Motor neuron (in vitro differentiated cells): Measurements from ENCODE around the gene AGBL4. TPM values are rescaled to one million over a fixed set of nuclear protein-coding genes. Genes with fewer than 3 reads are reported as not detected.

Experiments
- ATAC-seq, 8 experiments: fragments of 200-7000 bp; cut with Tn5 transposase; replicated peaks in 6 of 8; 2 replicates each; pipeline ENCODE4 v1.8.0; 2021; ENCODE audit warnings: mild to moderate bottlenecking in 8 of 8, moderate library complexity in 8 of 8
- H3K27ac ChIP-seq, 2 donors: fragments of 250-450 bp; sonication (Bioruptor Pico); 2 replicates each; pipeline ENCODE4 v1.9.0; 2021; ENCODE audit warnings: antibody characterized with exemption in 2 of 2, mild to moderate bottlenecking in 2 of 2, moderate library complexity in 1 of 2
- H3K4me1 ChIP-seq, 2 donors: fragments of 250-450 bp; sonication (Bioruptor Pico); replicated peaks in 1 of 2; 2 replicates each; pipeline ENCODE4 v1.6.1; 2021; ENCODE audit warnings: antibody characterized with exemption in 2 of 2, mild to moderate bottlenecking in 2 of 2, moderate library complexity in 1 of 2
- H3K4me3 ChIP-seq, 5 donors: fragments of 250-450 bp; sonication (Bioruptor Pico); 2 replicates each; pipeline ENCODE4 v1.9.0; 2021; ENCODE audit warnings: antibody characterized with exemption in 5 of 5, mild to moderate bottlenecking in 5 of 5, moderate library complexity in 4 of 5
- WGBS, 10 experiments: fragments of 450-650 bp; shearing (Covaris generic); methylation state at CpG; one replicate each; pipeline ENCODE4 v1.0.0; 2022; 5-methylcytosine and 5-hydroxymethylcytosine counted together
- in situ Hi-C, 9 experiments: fragments of 400-800 bp; cut with MboI; loops; one replicate each; pipeline ENCODE4 v1.15.0; 2021; ENCODE audit warnings: low sequenced_read_pairs in 9 of 9, low pct_unique_long_range_greater_than_20kb in 2 of 9; ENCODE audit not compliant: unreplicated experiment in 9 of 9
- total RNA-seq, 8 experiments: library from RNA; unstranded; fragments of 300-600 nt; gene quantifications; 2 replicates each; pipeline versions ENCODE4 v1.2.3 to v1.2.4, GENCODE V29; 2022

The AGBL4 gene
- total RNA-seq, 8 experiments from 2014 or later: 0.10 to 4.5 (median 1.9) TPM

- 0 to 78% (median 54%) methylated on average over 1 to 2 of the region's 2 CpGs; no CpG with 5 or more reads in 5 of the 10 experiments for WGBS, 10 experiments
- Histone ChIP-seq H3K4me3 (no peak overlapping the region), H3K4me1 (no peaks in the 10 kb centered on the region)
Observed at GRCh38 chr1:49181033-49181432, 842.7 kb downstream of the AGBL4 start.

DNA sequence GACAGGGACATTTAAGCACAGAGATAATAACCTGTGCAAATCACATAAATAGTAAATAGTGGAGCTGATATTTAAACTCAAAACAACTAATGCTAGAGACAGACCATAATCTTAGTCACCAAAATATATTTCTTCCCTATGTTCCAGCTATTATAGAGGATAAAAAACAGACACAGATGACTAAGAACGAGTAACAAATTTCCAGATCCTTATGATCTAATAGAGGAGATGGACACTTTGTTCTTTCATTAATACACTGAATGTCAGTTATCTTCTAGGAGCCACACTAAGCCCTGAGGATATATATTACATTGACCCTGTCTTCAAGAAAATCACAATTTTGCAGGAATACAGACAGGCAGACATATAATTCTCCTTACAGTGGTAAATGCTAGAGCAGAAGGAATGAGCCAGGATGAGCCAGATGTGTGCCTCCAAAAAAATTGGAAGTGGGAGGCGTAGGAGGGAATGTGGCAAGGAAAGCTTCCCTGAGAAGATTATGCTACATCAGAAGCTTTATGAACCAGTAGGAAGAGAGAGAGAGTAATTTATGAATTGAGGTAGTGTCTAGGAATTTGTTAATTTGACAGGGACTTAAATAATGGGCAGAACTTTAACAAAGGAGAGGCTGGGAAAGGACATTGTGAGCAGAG lies 851.7 kb downstream of the AGBL4 start:
- Histone ChIP-seq H3K4me3 (no peak overlapping the region), H3K4me1 (peaks cover 0 to 10% of the 10 kb centered on the region in 2 donors), H3K27ac (no peak overlapping the region)
- ATAC-seq: no peak
- in situ Hi-C loops: no loop called here
- 0 to 82% (median 50%) methylated on average over 1 to 2 of the region's 2 CpGs; no CpG with 5 or more reads in 1 of the 10 experiments for WGBS, 10 experiments

More at GRCh38 chr1:49181033-49181432, 842.7 kb downstream of the AGBL4 start:
- H3K27ac ChIP-seq: no peak overlapping the region
- no peak for ATAC-seq
- in situ Hi-C loops: no loop called here

GRCh38 chr1:49166031-49166430 lies 857.7 kb downstream of the AGBL4 start:
- H3K4me3 ChIP-seq: no peak overlapping the region
- H3K27ac ChIP-seq: no peak overlapping the region
- 17 to 68% (median 57%) methylated on average over 1 to 2 of the region's 2 CpGs; no CpG with 5 or more reads in 1 of the 10 experiments for WGBS, 10 experiments
- H3K4me1 ChIP-seq: peaks cover 0 to 17% of the 10 kb centered on the region in 2 donors
- in situ Hi-C loops: no loop called here
- ATAC-seq: no peak

DNA sequence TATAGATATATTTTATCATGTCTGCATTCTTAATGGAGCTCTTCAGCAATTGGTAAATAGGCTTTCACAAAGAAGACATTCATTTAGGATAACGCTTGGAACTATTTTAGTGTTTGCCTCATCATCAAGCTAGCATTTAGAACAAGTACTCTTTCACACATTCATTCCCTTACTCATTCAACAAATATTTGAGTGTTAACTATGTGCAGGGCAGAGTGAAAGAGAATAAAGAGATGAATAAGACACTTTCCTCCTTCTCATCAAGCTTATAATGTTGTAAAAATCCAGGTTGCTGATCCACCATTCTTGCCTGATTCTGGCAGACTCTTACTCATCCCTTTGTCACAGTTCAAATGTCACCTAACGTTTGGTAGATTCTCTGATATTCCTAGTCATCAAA lies 860.7 kb downstream of the AGBL4 start:
- peaks cover 0 to 10% of the 10 kb centered on the region in 2 donors for H3K4me1 ChIP-seq
- H3K4me3 ChIP-seq: no peak overlapping the region
- WGBS, 10 experiments: 0 to 86% (median 43%) methylated on average over 1 to 2 of the region's 2 CpGs
- no peak overlapping the region for H3K27ac ChIP-seq
- no peak for ATAC-seq
- in situ Hi-C loops: no loop called here

- ATAC-seq: no peak
- H3K4me1 ChIP-seq: peaks cover 0 to under 1% of the 10 kb centered on the region in 2 donors
- no peak overlapping the region for H3K4me3 ChIP-seq
- WGBS, 10 experiments: 0 to 82% (median 74%) methylated on average over 1 to 6 of the region's 6 CpGs; no CpG with 5 or more reads in 4 of the 10 experiments
- no peak overlapping the region for H3K27ac ChIP-seq
- in situ Hi-C loops: no loop called here
Observed at GRCh38 chr1:49160677-49161076, 863.1 kb downstream of the AGBL4 start.

- Histone ChIP-seq H3K27ac (no peak overlapping the region), H3K4me3 (no peak overlapping the region), H3K4me1 (no peaks in the 10 kb centered on the region)
- in situ Hi-C loops: no loop called here
- no peak for ATAC-seq
- WGBS, 10 experiments: 0 to 93% (median 70%) methylated on average over 1 of the region's 1 CpG
Observed at GRCh38 chr1:49136738-49137251, 887.0 kb downstream of the AGBL4 start.

DNA sequence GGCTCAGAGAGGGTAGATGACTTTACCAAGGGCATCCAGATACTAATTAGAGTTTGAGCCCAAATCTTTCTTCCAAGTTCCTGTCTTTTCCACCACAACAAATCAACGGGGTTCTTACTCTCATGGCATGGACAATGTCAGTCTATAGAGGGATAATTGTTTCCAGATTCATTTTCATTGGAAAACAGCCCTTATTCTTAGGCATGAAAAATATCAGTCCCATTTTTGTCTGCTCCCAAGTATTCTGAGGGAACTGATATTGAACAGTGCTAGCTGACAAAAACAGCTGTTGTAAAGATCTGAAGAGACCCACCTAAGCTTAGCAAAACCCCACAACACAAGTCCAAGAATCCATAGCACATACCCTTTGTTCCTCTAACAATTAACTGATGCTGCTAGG lies 898.0 kb downstream of the AGBL4 start:
- Histone ChIP-seq H3K4me3 (no peak overlapping the region), H3K4me1 (no peaks in the 10 kb centered on the region), H3K27ac (no peak overlapping the region)
- ATAC-seq: no peak
- 0 to 60% (median 55%) methylated on average over 1 of the region's 1 CpG; no CpG with 5 or more reads in 3 of the 10 experiments for WGBS, 10 experiments
- in situ Hi-C loops: no loop called here

DNA sequence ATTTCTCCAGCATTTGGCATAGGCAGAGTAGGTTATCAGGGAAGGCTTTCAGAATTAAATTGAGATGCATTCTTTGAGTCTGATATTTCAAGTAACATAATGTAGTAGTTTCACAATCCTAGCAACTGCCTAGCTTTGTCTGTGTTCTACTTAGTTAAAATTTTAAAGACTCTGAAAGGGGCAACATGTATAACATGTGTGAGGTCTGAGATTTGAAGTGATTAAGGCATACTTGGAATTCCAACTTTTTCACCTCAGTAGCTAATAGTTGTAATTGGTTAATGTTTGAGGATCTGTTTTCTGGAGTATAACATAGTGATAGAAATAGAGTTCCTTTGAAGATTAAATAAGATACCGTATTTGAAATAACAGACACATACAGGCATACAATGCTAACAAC lies 911.8 kb downstream of the AGBL4 start:
- WGBS, 10 experiments: 0 to 100% (median 60%) methylated on average over 1 of the region's 1 CpG; no CpG with 5 or more reads in 3 of the 10 experiments
- in situ Hi-C loops: no loop called here

GRCh38 chr1:49106445-49106844 lies 917.3 kb downstream of the AGBL4 start:
- in situ Hi-C loops: no loop called here
- H3K27ac ChIP-seq: no peak overlapping the region
- peak in 3 of 8 experiments; percentile 21 to 60 (median 39) for ATAC-seq

More for the DNA sequence above, 911.8 kb downstream of the AGBL4 start:
- ATAC-seq: no peak
- Histone ChIP-seq H3K4me3 (no peak overlapping the region), H3K4me1 (no peaks in the 10 kb centered on the region), H3K27ac (no peak overlapping the region)

GRCh38 chr1:49104575-49104974 lies 919.2 kb downstream of the AGBL4 start:
- no peak overlapping the region for H3K27ac ChIP-seq
- no peak for ATAC-seq
- H3K4me1 ChIP-seq: no peaks in the 10 kb centered on the region
- in situ Hi-C loops: no loop called here
- 0 to 80% (median 42%) methylated on average over 1 to 3 of the region's 3 CpGs for WGBS, 10 experiments
- no peak overlapping the region for H3K4me3 ChIP-seq

More at GRCh38 chr1:49106445-49106844, 917.3 kb downstream of the AGBL4 start:
- H3K4me1 ChIP-seq: no peaks in the 10 kb centered on the region
- H3K4me3 ChIP-seq: no peak overlapping the region

DNA sequence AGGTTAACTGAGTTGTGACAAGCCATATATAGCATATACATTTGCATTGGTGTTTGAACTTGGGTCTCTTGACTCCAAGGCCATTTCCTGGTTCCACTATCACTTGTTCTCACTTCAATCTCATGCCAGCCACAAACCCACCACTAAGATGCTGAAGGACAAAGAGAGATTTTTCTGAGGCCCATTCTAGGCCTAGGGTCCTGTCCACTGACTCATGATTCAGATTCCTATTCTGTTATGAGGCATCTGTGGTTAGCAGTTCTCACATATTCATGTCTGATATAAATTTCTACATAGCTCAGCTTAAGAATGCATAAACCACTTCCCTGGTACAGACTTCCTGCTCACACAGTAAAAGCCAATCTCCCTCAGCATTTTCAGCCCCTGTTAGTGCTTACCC lies 921.0 kb downstream of the AGBL4 start:
- in situ Hi-C loops: no loop called here
- Histone ChIP-seq H3K4me3 (no peak overlapping the region), H3K4me1 (no peaks in the 10 kb centered on the region), H3K27ac (no peak overlapping the region)
- ATAC-seq: peak in 3 of 8 experiments; percentile 88 to 97 (median 93)

DNA sequence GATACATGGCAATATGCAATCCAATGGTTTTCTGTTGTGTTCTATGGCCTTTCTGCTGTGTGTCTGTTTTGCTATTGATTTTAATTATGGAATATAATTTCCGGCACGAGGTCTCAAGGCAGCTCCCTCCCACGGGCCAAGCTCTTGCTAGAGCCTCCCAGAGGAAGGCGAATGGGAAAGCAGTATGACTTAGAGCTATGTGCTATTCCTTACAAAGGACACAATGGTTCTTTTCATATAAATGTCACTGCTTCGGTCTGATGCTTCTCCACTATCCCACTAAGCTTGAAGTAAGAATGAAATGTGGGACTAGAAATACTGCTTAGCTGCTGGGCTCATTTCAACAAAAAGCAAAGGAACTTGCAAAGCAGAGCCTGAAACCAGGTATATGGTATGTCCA lies 924.9 kb downstream of the AGBL4 start:
- no peak overlapping the region for H3K4me3 ChIP-seq
- ATAC-seq: no peak
- no peaks in the 10 kb centered on the region for H3K4me1 ChIP-seq
- in situ Hi-C loops: no loop called here
- no peak overlapping the region for H3K27ac ChIP-seq
- WGBS, 10 experiments: 0 to 82% (median 70%) methylated on average over 1 to 5 of the region's 5 CpGs; no CpG with 5 or more reads in 1 of the 10 experiments

DNA sequence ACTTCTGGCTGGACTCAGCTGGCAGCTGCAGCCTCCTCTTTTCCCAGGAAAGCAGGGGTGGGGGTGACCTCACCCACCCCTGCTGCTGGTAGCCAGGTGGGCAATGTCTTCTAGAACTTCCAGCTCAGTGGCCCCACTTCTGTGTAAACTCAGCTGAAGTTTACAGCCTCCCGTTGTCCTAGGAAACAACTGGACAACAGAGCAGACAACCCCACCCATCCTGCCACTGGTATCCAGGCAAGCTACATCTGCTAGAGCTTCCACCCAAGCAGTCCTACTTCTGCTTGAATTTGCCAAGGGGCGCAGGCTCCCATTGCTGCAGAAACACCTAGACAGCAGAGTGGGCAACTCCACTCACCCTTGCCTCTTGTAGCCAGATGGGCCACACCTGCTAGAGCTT lies 937.4 kb downstream of the AGBL4 start:
- in situ Hi-C loops: no loop called here
- ATAC-seq: peak in 1 of 8 experiments; percentile 93
- Histone ChIP-seq H3K4me3 (no peak overlapping the region), H3K27ac (no peak overlapping the region), H3K4me1 (no peaks in the 10 kb centered on the region)
- 71 to 86% (median 76%) methylated on average over 1 to 2 of the region's 2 CpGs; no CpG with 5 or more reads in 7 of the 10 experiments for WGBS, 10 experiments

- Histone ChIP-seq H3K4me1 (no peaks in the 10 kb centered on the region), H3K27ac (no peak overlapping the region), H3K4me3 (no peak overlapping the region)
- in situ Hi-C loops: no loop called here
- ATAC-seq: no peak
- 8 to 100% (median 77%) methylated on average over 1 to 3 of the region's 3 CpGs for WGBS, 10 experiments
Observed at GRCh38 chr1:49085079-49085478, 938.7 kb downstream of the AGBL4 start.
